Cardiac fibroblast (primary cell): ENCODE measurements around the gene SETD1A.

Experiments used
- DNase-seq, 2 donors: peaks; one replicate each; pipeline versions ENCODE4 v3.0.0 to v3.0.0-alpha.2; 2010; ENCODE audit warnings: low read depth in 2 of 2
- H3K4me3 ChIP-seq, 2 donors: replicated peaks in 1 of 2; 1 replicate in 1 of 2; 2 replicates in 1 of 2; pipeline ENCODE4 v1.5.1; 2011; ENCODE audit warnings: low read depth in 2 of 2, low read length in 2 of 2, mild to moderate bottlenecking in 2 of 2, moderate library complexity in 1 of 2
- TF ChIP-seq, protein P1 (sequence below): IDR thresholded peaks from one replicate; pipeline ENCODE4 v1.5.1; 2011; ENCODE audit warnings: low read depth, mild to moderate bottlenecking, low read length, inconsistent platforms

SETD1A gene

GRCh38 chr16:30976486-30976885, 18.9 kb downstream of the SETD1A start:
- TF ChIP-seq, protein P1, sequence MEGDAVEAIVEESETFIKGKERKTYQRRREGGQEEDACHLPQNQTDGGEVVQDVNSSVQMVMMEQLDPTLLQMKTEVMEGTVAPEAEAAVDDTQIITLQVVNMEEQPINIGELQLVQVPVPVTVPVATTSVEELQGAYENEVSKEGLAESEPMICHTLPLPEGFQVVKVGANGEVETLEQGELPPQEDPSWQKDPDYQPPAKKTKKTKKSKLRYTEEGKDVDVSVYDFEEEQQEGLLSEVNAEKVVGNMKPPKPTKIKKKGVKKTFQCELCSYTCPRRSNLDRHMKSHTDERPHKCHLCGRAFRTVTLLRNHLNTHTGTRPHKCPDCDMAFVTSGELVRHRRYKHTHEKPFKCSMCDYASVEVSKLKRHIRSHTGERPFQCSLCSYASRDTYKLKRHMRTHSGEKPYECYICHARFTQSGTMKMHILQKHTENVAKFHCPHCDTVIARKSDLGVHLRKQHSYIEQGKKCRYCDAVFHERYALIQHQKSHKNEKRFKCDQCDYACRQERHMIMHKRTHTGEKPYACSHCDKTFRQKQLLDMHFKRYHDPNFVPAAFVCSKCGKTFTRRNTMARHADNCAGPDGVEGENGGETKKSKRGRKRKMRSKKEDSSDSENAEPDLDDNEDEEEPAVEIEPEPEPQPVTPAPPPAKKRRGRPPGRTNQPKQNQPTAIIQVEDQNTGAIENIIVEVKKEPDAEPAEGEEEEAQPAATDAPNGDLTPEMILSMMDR: no peak

DNA sequence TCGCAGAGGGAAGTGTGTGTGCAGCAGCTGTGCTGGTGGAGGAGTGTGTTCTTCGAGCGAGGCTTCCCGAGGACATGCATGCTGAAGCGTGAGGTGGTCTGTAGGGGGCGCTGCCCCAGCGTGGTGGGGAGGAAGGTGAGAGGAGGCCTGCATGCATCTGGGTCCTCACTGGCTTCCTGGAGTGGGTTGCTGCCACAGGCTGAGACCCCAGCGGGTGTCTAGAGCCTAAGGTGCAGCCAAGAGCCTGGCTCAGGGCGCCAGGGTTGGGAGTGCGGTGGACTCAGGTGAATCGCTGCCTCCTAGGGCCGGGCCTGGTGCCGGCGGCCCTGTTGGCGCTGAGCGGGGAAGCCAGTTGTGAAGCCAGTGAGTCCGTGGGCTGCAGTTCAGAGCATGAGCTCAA, 19.9 kb downstream of the SETD1A start:
- no peak overlapping the region for H3K4me3 ChIP-seq
- peak in 1 of 2 donors; percentile 27 for DNase-seq
- TF ChIP-seq, protein P1: peak; percentile 34

More at GRCh38 chr16:30976486-30976885, 18.9 kb downstream of the SETD1A start:
- H3K4me3 ChIP-seq: no peak overlapping the region
- no peak for DNase-seq

- DNase-seq: no peak
- TF ChIP-seq, protein P1: no peak
- no peak overlapping the region for H3K4me3 ChIP-seq
These were observed 21.8 kb downstream of the SETD1A start for GRCh38 chr16:30979170-30980022.

- DNase-seq: no peak
- TF ChIP-seq, protein P1: no peak
- H3K4me3 ChIP-seq: no peak overlapping the region
These were observed 22.4 kb downstream of the SETD1A start for GRCh38 chr16:30980023-30980371.

DNA sequence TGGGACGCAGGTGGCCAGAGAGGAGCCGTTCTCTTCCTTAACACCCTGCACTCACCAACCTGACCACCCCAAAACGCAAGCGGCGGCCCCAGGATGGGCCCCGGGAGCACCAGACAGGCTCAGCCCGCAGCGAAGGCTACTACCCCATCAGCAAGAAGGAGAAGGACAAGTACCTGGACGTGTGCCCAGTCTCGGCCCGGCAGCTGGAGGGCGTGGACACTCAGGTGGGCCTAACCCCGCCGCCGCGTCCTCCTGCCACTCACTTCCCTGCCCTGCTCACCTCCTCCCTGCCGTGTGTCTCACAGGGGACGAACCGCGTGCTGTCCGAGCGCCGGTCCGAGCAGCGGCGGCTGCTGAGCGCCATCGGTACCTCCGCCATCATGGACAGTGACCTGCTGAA, 22.9 kb downstream of the SETD1A start:
- no peak overlapping the region for H3K4me3 ChIP-seq
- TF ChIP-seq, protein P1: no peak
- DNase-seq: no peak

GRCh38 chr16:30980959-30981358, 23.4 kb downstream of the SETD1A start:
- no peak for DNase-seq
- TF ChIP-seq, protein P1: no peak

More at GRCh38 chr16:30980959-30981358, 23.4 kb downstream of the SETD1A start:
- H3K4me3 ChIP-seq: no peak overlapping the region
